B cell (primary cell): Measurements from ENCODE around the gene KMO.

Experiments used
- CTCF ChIP-seq: fragments of 200-600 bp; IDR thresholded peaks from one replicate; pipeline ENCODE4 v1.8.0; 2022; ENCODE audit warnings: antibody characterized with exemption, mild to moderate bottlenecking
- EZH2 ChIP-seq: IDR thresholded peaks from 2 replicates; pipeline ENCODE4 v1.6.1; 2012; ENCODE audit warnings: borderline replicate concordance, low read depth, mild to moderate bottlenecking, moderate library complexity, low read length; ENCODE audit not compliant: insufficient read depth, poor library complexity, severe bottlenecking

- TF ChIP-seq CTCF (no peak), EZH2 (no peak)
Observed at GRCh38 chr1:241591317-241591716, 59.1 kb downstream of the KMO start.
